HepG2 (cell line): ENCODE data around the gene PRPSAP1.

Experiments used
- ATF7 ChIP-seq, 2 experiments: fragments of 450-650 bp in 1 of 2; sonication (generic) in 1 of 2; formaldehyde crosslinking in 1 of 2; IDR thresholded peaks; 2 replicates each; pipeline versions ENCODE4 v1.4.0 to v1.6.1; 2016 to 2020; ENCODE audit warnings: antibody characterized with exemption in 1 of 2, mild to moderate bottlenecking in 1 of 2, missing genetic modification reagents in 1 of 2
- CBX2 ChIP-seq, 2 experiments: fragments of 200-600 bp in 1 of 2; sonication (generic); formaldehyde crosslinking in 1 of 2; IDR thresholded peaks; 2 replicates each; pipeline versions ENCODE4 v1.7.0 to v1.8.1; 2018 to 2022; ENCODE audit warnings: low read depth in 2 of 2, low read length in 1 of 2, mild to moderate bottlenecking in 1 of 2, missing genetic modification reagents in 1 of 2
- DNMT3B ChIP-seq: conservative IDR thresholded peaks from 2 replicates; pipeline ENCODE4 v1.6.1; 2016; ENCODE audit warnings: missing biosample characterization, control low read depth
- KLF6 ChIP-seq: IDR thresholded peaks from 2 replicates; pipeline ENCODE4 v1.8.0; 2016; ENCODE audit warnings: missing biosample characterization, missing genetic modification reagents
- NCOA1 ChIP-seq: sonication (generic); formaldehyde crosslinking; IDR thresholded peaks from 2 replicates; pipeline ENCODE4 v1.9.0; 2021; ENCODE audit warnings: missing genetic modification reagents
- ZBTB8A ChIP-seq: sonication (generic); formaldehyde crosslinking; IDR thresholded peaks from 2 replicates; pipeline ENCODE4 v1.4.0; 2020; ENCODE audit warnings: mild to moderate bottlenecking, low read depth, missing genetic modification reagents, borderline replicate concordance
- ZKSCAN8 ChIP-seq: IDR thresholded peaks from 2 replicates; pipeline ENCODE4 v1.6.1; 2016; ENCODE audit warnings: borderline replicate concordance, missing genetic modification reagents, missing compliant biosample characterization

- no peak for TF ChIP-seq ATF7 (IDR thresholded peaks at IDR 0.05)
- TF ChIP-seq ATF7 (CRISPR knock-in tag; IDR thresholded peaks at IDR 0.05): no peak
- TF ChIP-seq CBX2 (IDR thresholded peaks at IDR 0.05; ENCODE audit: low read depth, low read length): no peak
- no peak for TF ChIP-seq CBX2 (CRISPR knock-in tag; IDR thresholded peaks at IDR 0.05; ENCODE audit: low read depth)
- TF ChIP-seq ZBTB8A (CRISPR knock-in tag): no peak
- no peak for TF ChIP-seq KLF6 (CRISPR knock-in tag)
- no peak for TF ChIP-seq NCOA1 (CRISPR knock-in tag)
- TF ChIP-seq ZKSCAN8 (CRISPR knock-in tag): no peak
- TF ChIP-seq DNMT3B (CRISPR knock-in tag): no peak
Observed at GRCh38 chr17:76337413-76337777, 16.3 kb downstream of the PRPSAP1 start.
